Keratinocyte (primary cell): Measurements from ENCODE around the gene ZBTB18. TPM values are rescaled to one million over a fixed set of nuclear protein-coding genes. Genes with fewer than 3 reads are reported as not detected.
A peak's percentile ranks its signal among the peaks of the same experiment; 100 is the strongest.
"Not testable (repeated sequence)": the region's sequence is repeated elsewhere in the genome, so short reads cannot be mapped to it uniquely, and the experiment has no call there.

Experiments used
- DNase-seq: peaks from one replicate; pipeline ENCODE4 v3.0.0-alpha.2; 2011; ENCODE audit warnings: low read depth, missing footprints, low spot score
- FAIRE-seq: peaks from 2 replicates; lab custom pipeline; 2011; peaks lifted over from hg19 to GRCh38; lab: Jason Lieb, UNC
- H2AFZ ChIP-seq: 2 replicates; pipeline ENCODE4 v1.6.0; 2012; ENCODE audit warnings: low read length, control low read depth, inconsistent platforms; ENCODE audit not compliant: control insufficient read depth
- H3K27ac ChIP-seq: 2 replicates; pipeline ENCODE4 v1.5.1; 2011; ENCODE audit warnings: low read length; ENCODE audit not compliant: control insufficient read depth, insufficient read depth
- H3K27me3 ChIP-seq: 3 replicates; pipeline ENCODE4 v1.6.0; 2011; ENCODE audit warnings: low read length; ENCODE audit not compliant: control insufficient read depth, insufficient read depth; ENCODE audit errors: extremely low read depth
- H3K36me3 ChIP-seq, 2 experiments: 2 replicates in 1 of 2; 3 replicates in 1 of 2; pipeline ENCODE4 v1.5.1; 2011; ENCODE audit warnings: low read length in 2 of 2, mild to moderate bottlenecking in 1 of 2; ENCODE audit not compliant: control insufficient read depth in 2 of 2, insufficient read depth in 2 of 2; ENCODE audit errors: extremely low read depth in 1 of 2
- H3K4me1 ChIP-seq: 3 replicates; pipeline ENCODE4 v1.5.1; 2011; ENCODE audit warnings: low read length; ENCODE audit not compliant: control insufficient read depth, insufficient read depth; ENCODE audit errors: extremely low read depth
- H3K4me2 ChIP-seq: 3 replicates; pipeline ENCODE4 v1.6.0; 2011; ENCODE audit warnings: low read depth, low read length; ENCODE audit not compliant: control insufficient read depth, insufficient read depth; ENCODE audit errors: extremely low read depth
- H3K4me3 ChIP-seq, 3 experiments: fragments of 200-600 bp in 1 of 3; sonication (generic) in 1 of 3; 2 replicates in 2 of 3; 3 replicates in 1 of 3; pipeline ENCODE4 v1.5.1; 2011 to 2016; ENCODE audit warnings: low read length in 3 of 3, mild to moderate bottlenecking in 3 of 3, control low read depth in 2 of 3, inconsistent platforms in 1 of 3, low read depth in 1 of 3, mixed read lengths in 1 of 3, mixed run types in 1 of 3, moderate library complexity in 1 of 3; ENCODE audit not compliant: control insufficient read depth in 2 of 3, insufficient read depth in 2 of 3; ENCODE audit errors: extremely low read depth in 1 of 3
- H3K79me2 ChIP-seq: 2 replicates; pipeline ENCODE4 v1.6.0; 2012; ENCODE audit warnings: low read length; ENCODE audit not compliant: control insufficient read depth, insufficient read depth
- H3K9ac ChIP-seq: 3 replicates; pipeline ENCODE4 v1.6.0; 2011; ENCODE audit warnings: low read length; ENCODE audit not compliant: control insufficient read depth, insufficient read depth; ENCODE audit errors: extremely low read depth
- H3K9me1 ChIP-seq: 3 replicates; pipeline ENCODE4 v1.6.0; 2011; ENCODE audit warnings: low read length; ENCODE audit not compliant: control insufficient read depth, insufficient read depth; ENCODE audit errors: extremely low read depth
- H3K9me3 ChIP-seq: 2 replicates; pipeline ENCODE4 v1.5.1; 2012; ENCODE audit warnings: low read depth, low read length; ENCODE audit not compliant: control insufficient read depth
- H4K20me1 ChIP-seq: 3 replicates; pipeline ENCODE4 v1.6.0; 2011; ENCODE audit warnings: low read length; ENCODE audit not compliant: control insufficient read depth, insufficient read depth; ENCODE audit errors: extremely low read depth
- EZH2 ChIP-seq: IDR thresholded peaks from one replicate; pipeline ENCODE4 v1.6.1; 2012; ENCODE audit warnings: inconsistent platforms, mild to moderate bottlenecking, low read length, moderate library complexity
- dilution Hi-C: fragments of 300-500 bp; cut with MboI; formaldehyde crosslinking; loops from one replicate; pipeline ENCODE4 v1.7.0; 2020; ENCODE audit warnings: low sequenced_read_pairs; ENCODE audit not compliant: extremely low pct_ligation_motif_present
- polyA plus RNA-seq, 5 experiments: library from polyadenylated mRNA; depleted of rRNA in 3 of 5; stranded (reverse) in 3 of 5; stranded (forward) in 1 of 5; unstranded in 1 of 5; fragments of >200 nt; gene quantifications; 1 replicate in 1 of 5; 2 replicates in 3 of 5; 3 replicates in 1 of 5; pipeline versions ENCODE4 v1.2.1 to v1.2.3, GENCODE V29; 2011 to 2012; ENCODE audit warnings: missing spikeins in 2 of 5, low read depth in 1 of 5, low replicate concordance in 1 of 5
- TF ChIP-seq, protein P1 (sequence below), 3 experiments: IDR thresholded peaks in 1 of 3; conservative IDR thresholded peaks in 1 of 3; optimal IDR thresholded peaks in 1 of 3; 2 replicates in 2 of 3; 3 replicates in 1 of 3; pipeline versions ENCODE3 to v1.5.1; 2011; ENCODE audit warnings: low read length in 3 of 3, mild to moderate bottlenecking in 3 of 3, moderate library complexity in 2 of 3, control low read depth in 1 of 3, inconsistent platforms in 1 of 3; ENCODE audit not compliant: insufficient read depth in 2 of 3; ENCODE audit errors: extremely low read depth in 1 of 3

The ZBTB18 gene
- polyA plus RNA-seq, 1 donor (not counting 4 experiments of a cell fraction or from before 2014, with no cell fraction given) = 5.8 TPM

DNA sequence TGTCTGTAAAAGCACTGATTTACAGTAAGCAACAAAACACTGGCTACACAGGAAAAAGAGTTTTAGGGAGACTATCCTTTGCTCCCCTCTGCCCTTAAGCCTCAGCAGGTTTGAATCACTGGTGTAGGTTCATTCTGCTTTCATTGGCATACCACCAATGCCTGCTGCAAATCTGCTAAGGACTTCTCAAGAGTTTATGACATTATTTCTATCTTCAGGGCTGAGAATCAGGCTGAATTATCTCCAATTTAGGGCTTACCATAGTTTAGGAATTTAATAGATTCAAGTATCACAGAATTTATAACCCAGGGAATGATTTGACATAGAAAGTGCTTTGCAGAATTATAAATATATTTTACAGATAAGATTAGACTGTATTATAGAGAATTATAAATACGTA is 6.7 kb upstream of the ZBTB18 start:
- H3K27ac ChIP-seq = no peak overlapping the region
- H3K4me1 ChIP-seq = peaks cover 6% of the 10 kb centered on the region
- no peak overlapping the region for H3K4me2 ChIP-seq
- DNase-seq (no peak), FAIRE-seq (no peak)
- no peaks in the 10 kb centered on the region for H4K20me1 ChIP-seq
- no peaks in the 10 kb centered on the region for H3K36me3 ChIP-seq
- H2AFZ ChIP-seq = no peak overlapping the region
- TF ChIP-seq, protein P1, sequence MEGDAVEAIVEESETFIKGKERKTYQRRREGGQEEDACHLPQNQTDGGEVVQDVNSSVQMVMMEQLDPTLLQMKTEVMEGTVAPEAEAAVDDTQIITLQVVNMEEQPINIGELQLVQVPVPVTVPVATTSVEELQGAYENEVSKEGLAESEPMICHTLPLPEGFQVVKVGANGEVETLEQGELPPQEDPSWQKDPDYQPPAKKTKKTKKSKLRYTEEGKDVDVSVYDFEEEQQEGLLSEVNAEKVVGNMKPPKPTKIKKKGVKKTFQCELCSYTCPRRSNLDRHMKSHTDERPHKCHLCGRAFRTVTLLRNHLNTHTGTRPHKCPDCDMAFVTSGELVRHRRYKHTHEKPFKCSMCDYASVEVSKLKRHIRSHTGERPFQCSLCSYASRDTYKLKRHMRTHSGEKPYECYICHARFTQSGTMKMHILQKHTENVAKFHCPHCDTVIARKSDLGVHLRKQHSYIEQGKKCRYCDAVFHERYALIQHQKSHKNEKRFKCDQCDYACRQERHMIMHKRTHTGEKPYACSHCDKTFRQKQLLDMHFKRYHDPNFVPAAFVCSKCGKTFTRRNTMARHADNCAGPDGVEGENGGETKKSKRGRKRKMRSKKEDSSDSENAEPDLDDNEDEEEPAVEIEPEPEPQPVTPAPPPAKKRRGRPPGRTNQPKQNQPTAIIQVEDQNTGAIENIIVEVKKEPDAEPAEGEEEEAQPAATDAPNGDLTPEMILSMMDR (optimal IDR thresholded peaks at IDR 0.05 in 1 of 3, IDR thresholded peaks at IDR 0.05 in 1 of 3, conservative IDR thresholded peaks at IDR 0.05 in 1 of 3; ENCODE audit: extremely low read depth in 1 of 3, insufficient read depth in 2 of 3, low read length in 3 of 3) = no peak
- TF ChIP-seq EZH2 = no peak
- dilution Hi-C loops = no loop called here
- H3K9ac ChIP-seq = no peak overlapping the region
- no peaks in the 10 kb centered on the region for H3K9me1 ChIP-seq
- peaks cover under 1% of the 10 kb centered on the region for H3K79me2 ChIP-seq
- H3K9me3 ChIP-seq = no peaks in the 10 kb centered on the region
- peaks cover under 1% of the 10 kb centered on the region for H3K27me3 ChIP-seq
- no peak overlapping the region for H3K4me3 ChIP-seq

DNA sequence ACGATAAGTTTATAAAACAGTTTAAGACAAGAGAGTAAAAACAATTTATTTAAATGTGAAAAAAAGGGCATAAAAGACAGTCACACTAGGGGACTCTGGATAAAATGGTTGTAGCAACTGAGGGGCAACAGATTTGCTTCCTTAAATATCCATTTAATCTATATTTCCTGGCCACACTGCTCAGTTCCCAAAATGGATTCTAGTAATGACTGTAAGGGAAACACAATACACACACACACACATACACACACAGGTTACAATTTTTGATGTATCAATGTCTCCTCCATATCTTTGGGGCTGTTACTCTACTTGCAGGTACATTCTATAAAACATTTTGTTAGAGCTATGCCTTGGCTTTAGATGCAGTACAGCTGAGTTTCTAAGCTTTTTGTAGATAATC is 4.8 kb upstream of the ZBTB18 start:
- H3K27me3 ChIP-seq, H3K4me2 ChIP-seq, H2AFZ ChIP-seq, H3K9ac ChIP-seq, H4K20me1 ChIP-seq, H3K9me3 ChIP-seq, H3K79me2 ChIP-seq, H3K9me1 ChIP-seq, DNase-seq, dilution Hi-C loops, H3K4me3 ChIP-seq, H3K36me3 ChIP-seq, H3K27ac ChIP-seq: not testable (repeated sequence)
- FAIRE-seq = peak; percentile 17
- peaks cover 15% of the 10 kb centered on the region for H3K4me1 ChIP-seq
